ENCODE measurements around the gene CRIP1. TPM values are rescaled to one million over a fixed set of nuclear protein-coding genes. Genes with fewer than 3 reads are reported as not detected.

The CRIP1 gene
- total RNA-seq (2022; extraction: Qiagen RNA extraction; ENCODE audit: low read depth), result 1,651 to 1,885 TPM (median 1,685 TPM) in 5 replicates

GRCh38 chr14:105486163-105486973 lies at the start of gene CRIP1:
CRIP1 (plus strand) TSS chr14:105486886; CDS start chr14:105487260, 374 bp downstream.

GRCh38 chr14:105474483-105475268 lies 12.0 kb upstream of the CRIP1 start, which contains the start of gene CRIP2:
CRIP2 (plus strand) TSS chr14:105474821; CDS start chr14:105474863, 42 bp downstream.

GRCh38 chr14:105490572-105491365 lies 4.1 kb downstream of the CRIP1 start, which contains the start of gene TEDC1:
TEDC1 (plus strand) TSS chr14:105491246; CDS start chr14:105491376, 130 bp downstream.

GRCh38 chr14:105525861-105526775 lies 39.4 kb downstream of the CRIP1 start, which contains the start of gene TMEM121:
TMEM121 (plus strand) TSS chr14:105526583; CDS start chr14:105528835, 2,252 bp downstream.

Other genes starting within 250 kb of the CRIP1 start
- gene BTBD6, start 238.4 kb upstream of the CRIP1 start, total RNA-seq (2022; extraction: Qiagen RNA extraction; ENCODE audit: low read depth), result 28.9 to 42.9 TPM (median 40.2 TPM) in 5 replicates
- 22.2 to 28.9 TPM (median 27.6 TPM) in 5 replicates for gene BRF1, start 185.9 kb upstream of the CRIP1 start, total RNA-seq (2022; extraction: Qiagen RNA extraction; ENCODE audit: low read depth)
- gene PACS2, start 172.1 kb upstream of the CRIP1 start, total RNA-seq (2022; extraction: Qiagen RNA extraction; ENCODE audit: low read depth), result 20.3 to 30.9 TPM (median 24.2 TPM) in 5 replicates
- gene TEX22, start 88.3 kb upstream of the CRIP1 start, total RNA-seq (2022; extraction: Qiagen RNA extraction; ENCODE audit: low read depth), result 0.08 to 0.28 TPM (median 0.22 TPM) in 4 of 5 replicates, not detected in the other
- gene MTA1, start 67.1 kb upstream of the CRIP1 start, total RNA-seq (2022; extraction: Qiagen RNA extraction; ENCODE audit: low read depth), result 57.8 to 88.0 TPM (median 75.8 TPM) in 5 replicates
- 92.8 to 162 TPM (median 146 TPM) in 5 replicates for gene CRIP2, start 12.1 kb upstream of the CRIP1 start, total RNA-seq (2022; extraction: Qiagen RNA extraction; ENCODE audit: low read depth)
- 32.7 to 51.3 TPM (median 43.3 TPM) in 5 replicates for gene TEDC1, start 4.4 kb downstream of the CRIP1 start, total RNA-seq (2022; extraction: Qiagen RNA extraction; ENCODE audit: low read depth)
- 3.2 to 9.7 TPM (median 9.0 TPM) in 5 replicates for gene TMEM121, start 39.7 kb downstream of the CRIP1 start, total RNA-seq (2022; extraction: Qiagen RNA extraction; ENCODE audit: low read depth)